ENCODE measurements around the gene MAPK11. TPM values are rescaled to one million over a fixed set of nuclear protein-coding genes. Genes with fewer than 3 reads are reported as not detected.
A peak's percentile ranks its signal among the peaks of the same experiment; 100 is the strongest.

MAPK11 gene
- polyA plus RNA-seq, 3 donors, result 7.9 to 47.1 (median 46.4) TPM

DNA sequence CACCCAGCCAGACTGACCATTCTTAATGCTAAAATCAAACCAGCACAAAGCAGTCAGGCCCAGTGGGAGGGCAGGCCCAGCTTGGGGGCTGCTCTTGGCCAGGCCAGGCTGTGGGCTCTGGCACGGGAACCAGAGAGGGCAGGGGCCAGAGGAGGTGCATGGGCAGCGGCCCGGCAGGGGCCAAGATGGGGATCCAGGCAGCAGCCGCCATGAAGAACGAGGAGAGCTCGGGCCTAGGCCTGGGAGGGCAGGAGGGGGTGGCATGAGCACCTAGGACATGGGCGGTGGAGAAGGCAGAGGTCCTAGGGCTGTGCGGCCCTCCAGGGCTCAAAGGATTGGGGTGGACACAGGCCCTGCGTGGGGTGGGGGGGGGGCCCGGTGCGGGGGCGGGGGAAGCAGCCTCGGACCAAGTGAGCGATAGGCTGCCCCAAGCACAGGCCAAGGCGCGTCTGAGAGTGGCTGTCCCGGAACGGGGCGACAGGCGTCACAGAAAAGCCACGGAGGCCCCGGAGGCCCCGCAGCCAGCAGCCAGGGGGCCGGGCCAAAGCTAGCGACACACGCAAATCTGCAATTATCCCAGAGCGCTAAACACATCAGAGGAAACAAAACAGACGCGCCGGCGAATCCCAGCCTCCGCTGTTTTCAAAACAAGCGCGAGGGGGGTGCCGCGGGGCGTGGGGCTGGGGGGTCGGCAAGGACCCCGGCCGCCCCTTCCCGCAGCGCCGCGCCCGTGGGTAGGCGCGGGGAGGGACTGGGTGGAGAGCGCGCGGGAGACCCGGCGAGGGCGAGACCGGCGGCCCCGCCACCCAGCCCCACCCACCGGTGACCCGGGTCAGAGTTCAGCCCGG lies 29.0 kb upstream of the MAPK11 start:
- WGBS, 3 donors, result 26 to 68% (median 35%) methylated on average over 56 to 59 of the region's 59 CpGs
- H3K27ac ChIP-seq (ENCODE audit: low read depth, low read length), result no peak overlapping the region

DNA sequence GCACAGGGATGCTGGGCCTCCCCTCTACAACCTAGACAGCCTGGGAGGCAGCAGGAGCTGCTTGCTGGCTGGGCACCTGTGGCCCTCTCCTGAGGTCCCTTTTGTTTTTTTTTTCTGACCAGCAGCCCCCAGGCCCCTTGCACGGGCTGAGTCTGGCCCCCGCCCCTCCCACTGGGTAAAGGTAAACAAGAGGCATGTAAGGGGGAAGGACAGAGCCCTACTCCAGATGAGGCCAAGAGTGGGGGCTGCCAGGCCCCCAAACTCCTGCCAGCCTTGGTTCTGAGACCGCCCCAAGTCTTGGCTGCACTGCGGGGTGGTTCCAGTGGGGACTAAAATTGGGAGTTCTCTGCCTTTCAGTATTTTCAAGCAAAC lies 28.1 kb upstream of the MAPK11 start:
- no peak overlapping the region for H3K27ac ChIP-seq (ENCODE audit: low read depth, low read length)
- WGBS, 3 donors, result 73 to 84% (median 78%) methylated on average over 4 of the region's 4 CpGs

DNA sequence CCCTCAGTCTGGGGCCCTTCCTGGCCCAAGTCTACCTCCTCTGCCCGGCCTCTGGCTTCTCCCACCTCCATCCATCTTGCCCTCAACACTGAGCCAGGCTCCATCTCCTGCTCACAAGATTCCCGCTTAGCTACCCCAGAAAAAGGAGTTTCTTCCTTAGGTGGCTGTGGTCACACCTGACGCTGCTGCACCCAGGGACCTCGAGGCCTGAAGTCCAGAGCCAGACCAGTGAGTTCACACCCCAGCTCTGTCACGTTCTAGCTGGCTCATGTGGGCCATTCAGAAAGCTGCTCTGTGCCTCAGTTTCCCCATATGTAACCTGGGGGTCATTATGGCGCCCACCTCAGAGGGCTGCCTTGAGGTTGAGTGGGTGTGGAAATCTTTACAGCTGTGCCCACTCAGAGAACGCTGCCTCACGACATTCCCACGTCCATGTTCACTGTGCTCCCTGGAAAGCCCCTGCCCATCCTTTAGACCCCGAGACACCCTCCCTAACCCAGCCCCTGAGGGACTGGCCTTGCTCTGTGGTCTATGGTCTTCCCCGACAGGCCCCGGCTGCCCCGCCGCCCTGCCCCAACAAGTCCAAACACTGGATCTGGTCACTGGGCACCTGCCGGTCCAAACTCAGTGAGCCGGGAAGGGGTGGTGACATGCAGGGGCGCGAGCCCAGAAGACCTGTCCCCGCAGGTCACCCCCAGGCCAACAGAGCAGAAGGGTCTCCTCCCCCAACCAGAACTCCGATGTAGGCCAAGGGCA lies 27.5 kb upstream of the MAPK11 start:
- WGBS, 3 donors, result 82 to 88% (median 83%) methylated on average over 20 of the region's 20 CpGs
- no peak overlapping the region for H3K27ac ChIP-seq (ENCODE audit: low read depth, low read length)

DNA sequence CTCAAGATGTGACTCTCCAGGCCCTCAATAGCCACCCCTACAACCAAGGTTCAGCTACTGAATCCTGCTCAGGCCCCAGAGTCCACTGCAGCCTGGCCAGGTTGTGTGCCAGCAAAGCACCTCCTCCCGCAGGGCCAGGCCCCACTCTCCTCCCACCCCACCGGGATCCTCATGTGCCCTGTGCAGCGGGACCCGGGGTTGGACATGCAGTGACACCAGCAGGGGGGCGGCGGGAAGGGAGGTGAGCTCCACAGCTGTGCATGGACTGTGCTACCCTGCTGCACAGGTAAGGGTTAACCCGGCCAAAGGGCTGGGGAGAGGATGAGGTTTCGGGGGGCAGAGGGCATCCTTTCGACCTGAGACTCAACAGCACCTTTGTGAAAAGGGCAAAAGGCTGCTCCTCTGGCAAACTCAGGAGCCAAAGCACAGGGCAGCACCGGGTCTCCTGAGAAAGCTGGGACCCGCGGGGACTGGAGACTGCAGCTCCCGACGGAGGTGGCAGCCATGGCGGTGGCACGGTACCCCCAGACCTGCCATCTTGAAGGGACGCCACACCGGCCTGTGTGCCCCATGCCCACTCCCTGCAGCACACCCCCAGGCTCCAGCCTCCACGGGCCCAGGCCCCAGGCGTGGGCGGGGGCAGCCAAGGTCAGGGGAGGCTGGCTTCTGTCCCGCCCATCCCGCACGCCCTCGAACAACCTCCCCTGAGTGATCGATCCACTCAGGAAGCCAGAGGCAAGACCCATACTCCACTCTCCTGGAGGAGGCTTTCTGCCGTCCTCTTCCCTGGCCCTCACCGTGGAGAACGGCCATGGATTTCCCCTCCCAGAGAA lies 26.7 kb upstream of the MAPK11 start:
- H3K27ac ChIP-seq (ENCODE audit: low read depth, low read length), result no peak overlapping the region
- WGBS, 3 donors, result 32 to 64% (median 62%) methylated on average over 27 to 29 of the region's 29 CpGs

DNA sequence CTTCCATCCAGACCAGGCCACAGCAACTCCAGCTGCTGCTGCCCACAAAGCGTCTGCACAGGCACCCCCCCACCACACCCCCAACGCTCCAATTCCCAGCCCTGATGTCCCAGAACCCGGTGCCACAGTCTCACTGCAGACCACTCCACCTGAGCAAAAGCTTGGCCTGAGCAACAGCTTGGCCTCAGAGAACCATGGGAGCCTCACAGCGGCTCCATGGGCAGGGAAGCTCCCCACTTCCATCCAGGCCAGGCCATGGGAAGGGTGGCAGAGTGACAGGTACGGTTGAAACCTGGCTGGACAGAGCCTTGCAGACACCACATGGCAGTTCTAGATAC lies 24.1 kb upstream of the MAPK11 start:
- no peak overlapping the region for H3K27ac ChIP-seq (ENCODE audit: low read depth, low read length)
- 29 to 46% (median 33%) methylated on average over 4 to 5 of the region's 5 CpGs for WGBS, 3 donors

DNA sequence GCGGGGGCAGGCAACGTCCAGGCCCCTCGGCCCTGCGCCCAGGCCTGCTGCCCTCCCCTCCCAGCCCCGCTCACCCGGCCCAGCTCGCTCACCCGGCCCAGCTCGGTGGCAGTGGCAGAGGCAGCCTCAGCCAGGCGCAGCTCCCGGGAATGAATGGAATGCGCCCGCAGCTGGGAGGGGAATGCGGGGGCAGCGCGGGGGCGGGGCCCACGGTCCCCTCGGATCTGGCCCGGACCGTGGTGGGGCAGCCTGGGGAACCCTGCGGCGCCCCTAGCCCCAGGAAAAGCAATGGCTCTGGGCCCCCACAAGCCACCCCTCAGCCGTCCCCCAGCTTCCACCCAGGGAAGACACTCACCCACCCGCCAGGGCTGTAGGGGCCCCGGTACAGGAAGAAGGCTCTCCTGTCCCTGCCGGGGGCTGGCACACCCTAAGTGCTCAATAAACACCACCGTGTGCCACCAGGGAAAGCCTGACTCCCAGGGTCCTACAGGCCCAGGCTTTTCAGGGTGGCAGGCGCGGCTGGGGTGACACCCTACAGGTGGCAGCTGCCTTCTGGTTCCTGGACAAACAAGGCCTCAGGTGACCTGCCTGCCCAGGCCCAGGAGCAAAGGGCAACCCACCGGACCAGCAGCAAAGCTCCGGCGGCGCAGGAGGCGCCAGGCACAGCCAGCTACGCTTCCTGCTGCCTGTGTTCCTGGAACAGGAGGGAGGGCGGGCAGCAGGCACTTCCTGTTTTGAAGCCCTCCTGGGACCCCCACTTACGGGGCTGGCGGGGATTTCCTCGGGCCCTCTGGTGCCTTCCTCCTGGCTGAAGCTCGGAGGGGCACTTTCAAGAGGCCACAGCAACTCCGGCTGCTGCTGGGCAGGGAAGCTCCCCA lies 23.5 kb upstream of the MAPK11 start:
- 7 to 10% (median 8%) methylated on average over 34 to 42 of the region's 42 CpGs for WGBS, 3 donors
- H3K27ac ChIP-seq (ENCODE audit: low read depth, low read length), result peak overlapping the region; percentile 32

DNA sequence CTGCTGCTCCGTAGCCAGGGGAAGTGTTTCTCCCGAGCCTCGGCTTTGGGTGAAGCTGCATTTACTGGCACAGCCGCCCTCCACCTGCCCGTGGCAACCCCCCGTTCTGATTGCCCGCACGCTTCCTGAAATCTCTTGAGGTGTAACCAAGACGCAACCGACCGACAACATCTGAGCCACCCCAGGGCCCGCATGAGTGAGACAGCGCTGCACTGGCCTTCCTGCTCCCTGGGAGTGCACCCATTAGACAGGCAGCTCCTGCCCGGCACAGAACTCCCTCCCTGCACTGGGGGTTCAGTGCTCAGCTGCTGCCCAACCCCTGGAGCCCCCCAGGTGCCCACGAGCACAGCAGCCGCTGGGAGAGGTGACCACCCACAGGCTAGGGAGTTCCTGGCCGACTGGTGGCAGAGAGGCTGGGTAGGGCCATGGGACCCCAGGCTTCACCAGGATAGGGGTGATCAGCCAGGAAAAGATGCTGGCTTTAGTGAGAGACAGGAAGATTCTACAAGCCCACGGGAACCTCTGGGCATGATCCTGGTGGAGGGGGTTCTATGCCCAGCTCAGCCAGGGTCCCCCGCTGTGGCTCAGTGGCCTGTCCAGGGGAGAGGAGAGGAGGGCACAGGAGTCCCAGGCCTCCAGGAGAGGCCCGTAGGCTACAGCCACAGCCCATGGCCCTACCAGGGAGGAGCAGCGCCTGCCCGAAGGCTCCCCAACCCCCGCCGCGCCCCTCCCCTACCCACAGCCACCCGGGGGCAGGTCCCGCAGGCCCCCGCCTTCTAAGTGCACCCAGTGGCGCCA lies 22.7 kb upstream of the MAPK11 start:
- H3K27ac ChIP-seq (ENCODE audit: low read depth, low read length), result peak overlapping the region; percentile 32
- 24 to 63% (median 25%) methylated on average over 22 to 29 of the region's 29 CpGs for WGBS, 3 donors

DNA sequence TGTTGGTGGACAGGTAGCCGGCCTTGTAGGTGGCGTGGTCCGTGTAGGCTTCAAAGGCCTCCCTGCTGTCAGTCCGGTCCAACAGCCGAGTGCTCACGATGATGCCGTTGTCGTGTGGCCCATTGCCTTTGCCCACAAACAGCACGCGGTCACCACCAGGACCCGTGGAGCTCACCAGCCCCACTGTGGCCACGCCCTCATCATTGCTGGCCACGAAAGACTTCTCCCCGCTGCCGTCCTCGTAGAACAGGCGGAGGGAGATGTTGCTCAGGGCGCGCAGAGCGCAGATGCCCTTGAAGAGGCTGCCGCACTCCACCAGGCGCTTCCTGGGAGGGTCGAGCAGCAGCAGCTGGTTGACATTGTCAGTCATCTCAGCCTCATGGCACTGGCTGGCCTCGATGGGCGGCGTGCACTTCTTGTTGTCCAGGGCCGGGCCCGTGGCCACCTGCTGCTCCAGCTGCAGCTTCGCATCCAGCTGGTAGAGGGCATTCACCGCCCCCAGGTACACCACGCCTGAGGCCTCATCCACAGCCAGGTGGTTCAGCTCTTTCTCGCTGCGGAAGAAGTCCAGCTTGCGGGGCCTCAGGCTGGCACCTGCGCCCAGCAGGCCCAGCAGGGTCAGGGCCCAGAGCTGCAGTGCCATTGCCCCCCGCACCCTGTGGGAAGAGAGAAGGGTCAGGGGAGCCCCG lies 19.9 kb upstream of the MAPK11 start:
- WGBS, 3 donors, result 90 to 93% (median 90%) methylated on average over 37 of the region's 37 CpGs
- no peak overlapping the region for H3K27ac ChIP-seq (ENCODE audit: low read depth, low read length)

GRCh38 chr22:50289151-50289941 lies 19.2 kb upstream of the MAPK11 start:
- 94 to 96% (median 94%) methylated on average over 57 of the region's 57 CpGs for WGBS, 3 donors
- H3K27ac ChIP-seq (ENCODE audit: low read depth, low read length), result no peak overlapping the region

GRCh38 chr22:50287731-50288130 lies 17.6 kb upstream of the MAPK11 start:
- H3K27ac ChIP-seq (ENCODE audit: low read depth, low read length), result no peak overlapping the region
- 94 to 96% (median 95%) methylated on average over 31 of the region's 31 CpGs for WGBS, 3 donors

DNA sequence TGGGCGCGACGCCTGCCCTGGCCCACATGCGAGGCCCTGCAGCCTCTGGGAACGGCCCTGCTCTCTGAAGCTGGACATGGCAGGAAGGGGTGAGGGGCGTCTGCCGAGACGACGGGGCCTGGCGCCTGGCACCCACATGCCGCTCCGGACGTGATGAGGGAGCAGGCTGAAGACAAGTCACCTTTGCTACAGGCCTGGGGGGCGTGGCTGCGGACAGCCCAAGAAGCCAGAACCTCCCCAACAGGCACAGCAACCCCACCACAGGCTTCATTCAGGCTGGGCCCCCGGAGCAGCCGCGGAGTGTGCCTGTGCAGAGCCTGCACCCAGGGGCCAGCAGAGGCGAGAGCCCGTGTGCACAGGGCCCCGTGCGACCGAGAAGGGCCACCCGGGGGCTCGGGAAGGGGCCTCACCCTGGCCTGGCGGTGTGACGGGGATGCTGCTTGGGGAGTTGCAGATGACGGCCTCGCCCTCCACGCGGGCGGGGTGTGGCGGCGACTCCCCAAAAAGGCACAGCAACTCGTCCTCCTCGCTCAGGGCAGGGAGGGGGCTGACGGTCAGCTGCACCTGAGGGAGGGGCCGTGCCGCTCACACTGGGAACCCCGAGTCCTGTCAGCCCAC lies 16.6 kb upstream of the MAPK11 start:
- 90 to 94% (median 91%) methylated on average over 35 to 40 of the region's 40 CpGs for WGBS, 3 donors
- H3K27ac ChIP-seq (ENCODE audit: low read depth, low read length), result no peak overlapping the region

DNA sequence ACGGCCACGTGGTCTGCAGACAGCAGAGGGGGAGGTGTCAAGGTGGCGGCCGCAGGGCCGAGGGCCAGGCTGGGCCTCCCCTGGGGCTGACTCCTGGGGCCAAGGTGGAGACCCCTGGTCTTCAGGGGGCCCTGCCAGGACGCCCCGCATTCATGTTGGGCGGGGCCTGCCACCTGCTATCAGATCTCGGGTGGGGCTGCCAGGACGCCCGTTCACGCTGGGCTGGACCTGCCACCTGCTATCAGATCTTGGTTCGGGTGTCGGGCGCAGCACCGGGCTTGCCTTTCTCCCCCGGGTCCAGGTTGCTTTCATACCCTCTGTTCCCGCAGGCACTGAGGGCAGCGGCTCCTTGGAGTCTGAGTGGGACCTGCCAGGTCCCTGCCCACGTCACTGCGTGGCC lies 16.1 kb upstream of the MAPK11 start:
- 90 to 93% (median 91%) methylated on average over 21 of the region's 21 CpGs for WGBS, 3 donors
- H3K27ac ChIP-seq (ENCODE audit: low read depth, low read length), result no peak overlapping the region

- H3K27ac ChIP-seq (ENCODE audit: low read depth, low read length), result no peak overlapping the region
- 92 to 94% (median 93%) methylated on average over 27 to 29 of the region's 34 CpGs for WGBS, 3 donors
Measured at GRCh38 chr22:50285568-50286229, 15.5 kb upstream of the MAPK11 start.

DNA sequence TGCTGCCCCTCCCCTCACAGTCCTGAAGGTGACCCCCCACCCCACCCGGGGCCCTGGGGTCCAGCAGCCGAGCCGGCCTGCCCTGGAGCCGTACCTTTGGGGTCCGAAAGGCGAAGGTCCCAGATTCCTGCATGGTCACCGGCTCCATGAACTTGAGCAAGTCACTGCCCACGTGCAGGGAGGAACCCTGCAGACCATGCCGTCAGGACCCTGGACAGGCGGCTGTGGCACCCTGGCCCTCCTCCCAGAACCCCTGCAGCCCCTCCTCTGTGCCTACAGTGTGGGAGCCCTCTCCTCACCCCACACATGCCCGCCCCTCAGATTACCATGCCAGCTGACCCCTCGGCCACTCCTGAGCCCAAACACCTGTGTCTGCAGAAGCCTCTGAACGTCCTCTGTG lies 14.3 kb upstream of the MAPK11 start:
- H3K27ac ChIP-seq (ENCODE audit: low read depth, low read length), result no peak overlapping the region
- 91 to 94% (median 92%) methylated on average over 13 of the region's 13 CpGs for WGBS, 3 donors

- WGBS, 3 donors, result 92 to 96% (median 93%) methylated on average over 22 to 30 of the region's 30 CpGs
- H3K27ac ChIP-seq (ENCODE audit: low read depth, low read length), result no peak overlapping the region
Measured at GRCh38 chr22:50283821-50284220, 13.6 kb upstream of the MAPK11 start.
